Stimulated activated CD8-positive, alpha-beta memory T cell treated with anti-CD3 and anti-CD28 coated beads, Interleukin-15, amount 100 ng/mL, for 48 hours (primary cell): ENCODE data around the gene ADPRHL1.
"Not testable (repeated sequence)": the region's sequence is repeated elsewhere in the genome, so short reads cannot be mapped to it uniquely, and the experiment has no call there.

Experiments
- DNase-seq, 2 donors: peaks; one replicate each; pipeline ENCODE4 v3.0.0-alpha.2; 2020; ENCODE audit warnings: low read depth in 2 of 2

Gene ADPRHL1

GRCh38 chr13:113371061-113371460, 82.2 kb downstream of the ADPRHL1 start:
- no peak for DNase-seq

GRCh38 chr13:113369881-113370280, 83.4 kb downstream of the ADPRHL1 start:
- no peak for DNase-seq

GRCh38 chr13:113369189-113369588, 84.1 kb downstream of the ADPRHL1 start:
- no peak for DNase-seq

- not testable (repeated sequence) for DNase-seq
These were observed 84.9 kb downstream of the ADPRHL1 start for GRCh38 chr13:113368353-113368752.

- DNase-seq, result no peak
These were observed 85.5 kb downstream of the ADPRHL1 start for GRCh38 chr13:113367771-113368170.

- no peak for DNase-seq
These were observed 86.2 kb downstream of the ADPRHL1 start for GRCh38 chr13:113367020-113367560.

- DNase-seq, result no peak
These were observed 87.2 kb downstream of the ADPRHL1 start for GRCh38 chr13:113365971-113366588.

- DNase-seq, result no peak
These were observed 87.7 kb downstream of the ADPRHL1 start for GRCh38 chr13:113365583-113365970.

- DNase-seq, result no peak
These were observed 88.2 kb downstream of the ADPRHL1 start for GRCh38 chr13:113364901-113365582.

- no peak for DNase-seq
These were observed 88.9 kb downstream of the ADPRHL1 start for GRCh38 chr13:113364311-113364889.

- no peak for DNase-seq
These were observed 91.9 kb downstream of the ADPRHL1 start for GRCh38 chr13:113361406-113361805.

- DNase-seq, result no peak
These were observed 92.8 kb downstream of the ADPRHL1 start for GRCh38 chr13:113360446-113360845.

- no peak for DNase-seq
These were observed 93.7 kb downstream of the ADPRHL1 start for GRCh38 chr13:113359571-113359970.

- no peak for DNase-seq
These were observed 94.6 kb downstream of the ADPRHL1 start for GRCh38 chr13:113358653-113359190.

- DNase-seq, result no peak
These were observed 95.8 kb downstream of the ADPRHL1 start for GRCh38 chr13:113357529-113357928.

- DNase-seq, result no peak
These were observed 96.7 kb downstream of the ADPRHL1 start for GRCh38 chr13:113356596-113356995.

- no peak for DNase-seq
These were observed 97.7 kb downstream of the ADPRHL1 start for GRCh38 chr13:113355621-113356020.

GRCh38 chr13:113354831-113355610, 98.3 kb downstream of the ADPRHL1 start:
- DNase-seq, result no peak

- DNase-seq, result no peak
These were observed 100.0 kb downstream of the ADPRHL1 start for GRCh38 chr13:113353254-113353653.

- no peak for DNase-seq
These were observed 101.7 kb downstream of the ADPRHL1 start for GRCh38 chr13:113351514-113352026.

GRCh38 chr13:113350938-113351335, 102.4 kb downstream of the ADPRHL1 start:
- no peak for DNase-seq
